ENCODE results near the gene SLTM.
"Not testable (repeated sequence)": the region's sequence is repeated elsewhere in the genome, so short reads cannot be mapped to it uniquely, and the experiment has no call there.

The SLTM gene

DNA sequence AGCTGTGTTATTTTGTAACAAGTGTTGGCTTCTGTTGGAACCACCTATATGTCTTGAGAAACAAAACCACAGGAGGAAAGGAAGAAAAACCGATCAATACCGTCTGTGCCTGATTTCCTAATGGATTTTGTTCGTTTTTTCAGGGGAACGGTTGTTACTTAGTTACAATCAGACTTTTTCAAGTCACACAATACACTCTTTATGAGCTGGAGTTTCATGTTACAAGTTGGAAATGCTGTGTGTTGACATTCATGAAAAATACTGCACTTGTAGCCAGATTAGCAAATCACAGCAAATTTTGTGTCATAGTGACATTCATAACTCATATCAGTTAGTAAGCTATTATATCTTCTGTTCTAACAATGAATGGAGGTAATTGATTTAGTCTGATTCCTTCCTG is 78.9 kb downstream of the SLTM start:
- Histone ChIP-seq H3K79me2 (ENCODE audit: low read length) (no peaks in the 10 kb centered on the region), H3K27me3 (ENCODE audit: low read depth, low read length) (no peaks in the 10 kb centered on the region), H3K9ac (ENCODE audit: low read length) (no peak overlapping the region), H3K9me3 (ENCODE audit: insufficient read depth, low read length) (no peaks in the 10 kb centered on the region), H3K4me2 (ENCODE audit: low read length) (no peak overlapping the region), H3K4me1 (ENCODE audit: low read length) (no peaks in the 10 kb centered on the region), H4K20me1 (ENCODE audit: insufficient read depth, low read length) (no peaks in the 10 kb centered on the region), H2AFZ (ENCODE audit: low read depth, low read length) (no peak overlapping the region), H3K4me3 (ENCODE audit: low read length) (no peak overlapping the region), H3K36me3 (replicated peaks; ENCODE audit: low read depth, low read length) (no peaks in the 10 kb centered on the region), H3K27ac (ENCODE audit: low read length) (no peak overlapping the region)
- no peak for TF ChIP-seq EZH2phosphoT487 (IDR thresholded peaks at IDR 0.05; ENCODE audit: low read depth)
- TF ChIP-seq, protein P1, sequence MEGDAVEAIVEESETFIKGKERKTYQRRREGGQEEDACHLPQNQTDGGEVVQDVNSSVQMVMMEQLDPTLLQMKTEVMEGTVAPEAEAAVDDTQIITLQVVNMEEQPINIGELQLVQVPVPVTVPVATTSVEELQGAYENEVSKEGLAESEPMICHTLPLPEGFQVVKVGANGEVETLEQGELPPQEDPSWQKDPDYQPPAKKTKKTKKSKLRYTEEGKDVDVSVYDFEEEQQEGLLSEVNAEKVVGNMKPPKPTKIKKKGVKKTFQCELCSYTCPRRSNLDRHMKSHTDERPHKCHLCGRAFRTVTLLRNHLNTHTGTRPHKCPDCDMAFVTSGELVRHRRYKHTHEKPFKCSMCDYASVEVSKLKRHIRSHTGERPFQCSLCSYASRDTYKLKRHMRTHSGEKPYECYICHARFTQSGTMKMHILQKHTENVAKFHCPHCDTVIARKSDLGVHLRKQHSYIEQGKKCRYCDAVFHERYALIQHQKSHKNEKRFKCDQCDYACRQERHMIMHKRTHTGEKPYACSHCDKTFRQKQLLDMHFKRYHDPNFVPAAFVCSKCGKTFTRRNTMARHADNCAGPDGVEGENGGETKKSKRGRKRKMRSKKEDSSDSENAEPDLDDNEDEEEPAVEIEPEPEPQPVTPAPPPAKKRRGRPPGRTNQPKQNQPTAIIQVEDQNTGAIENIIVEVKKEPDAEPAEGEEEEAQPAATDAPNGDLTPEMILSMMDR (IDR thresholded peaks at IDR 0.05; ENCODE audit: low read depth, low read length): no peak

DNA sequence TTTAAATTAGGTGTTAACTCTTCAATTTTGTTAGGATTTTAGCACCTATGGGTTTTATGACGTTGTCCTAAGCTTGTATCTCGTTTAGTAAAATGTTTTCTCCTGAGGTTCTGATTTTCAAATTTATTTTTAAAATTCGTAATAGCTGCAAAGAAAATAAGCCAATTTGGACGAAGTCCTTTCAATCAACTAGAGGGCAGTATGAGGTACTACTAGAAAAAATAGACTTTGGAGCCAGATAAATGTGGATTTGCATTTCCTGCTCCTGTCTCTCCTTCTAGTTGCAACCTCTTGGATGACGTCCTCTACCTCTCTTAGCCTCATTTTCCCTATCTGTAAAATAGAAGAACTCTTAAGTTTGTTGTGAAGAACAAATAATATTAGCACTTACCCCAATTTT is 81.1 kb downstream of the SLTM start:
- Histone ChIP-seq H3K9ac (ENCODE audit: low read length) (no peak overlapping the region), H3K36me3 (replicated peaks; ENCODE audit: low read depth, low read length) (no peaks in the 10 kb centered on the region), H3K4me3 (ENCODE audit: low read length) (no peak overlapping the region), H3K4me1 (ENCODE audit: low read length) (no peaks in the 10 kb centered on the region), H3K4me2 (ENCODE audit: low read length) (no peak overlapping the region), H2AFZ (ENCODE audit: low read depth, low read length) (no peak overlapping the region), H3K9me3 (ENCODE audit: insufficient read depth, low read length) (no peaks in the 10 kb centered on the region), H3K27ac (ENCODE audit: low read length) (no peak overlapping the region), H3K79me2 (ENCODE audit: low read length) (no peaks in the 10 kb centered on the region), H4K20me1 (ENCODE audit: insufficient read depth, low read length) (no peaks in the 10 kb centered on the region), H3K27me3 (ENCODE audit: low read depth, low read length) (no peaks in the 10 kb centered on the region)
- no peak for TF ChIP-seq EZH2phosphoT487 (IDR thresholded peaks at IDR 0.05; ENCODE audit: low read depth)
- TF ChIP-seq, protein P1 (IDR thresholded peaks at IDR 0.05; ENCODE audit: low read depth, low read length): 0 out of 2 replicates have a peak, but pooled peaks have one; percentile 5

DNA sequence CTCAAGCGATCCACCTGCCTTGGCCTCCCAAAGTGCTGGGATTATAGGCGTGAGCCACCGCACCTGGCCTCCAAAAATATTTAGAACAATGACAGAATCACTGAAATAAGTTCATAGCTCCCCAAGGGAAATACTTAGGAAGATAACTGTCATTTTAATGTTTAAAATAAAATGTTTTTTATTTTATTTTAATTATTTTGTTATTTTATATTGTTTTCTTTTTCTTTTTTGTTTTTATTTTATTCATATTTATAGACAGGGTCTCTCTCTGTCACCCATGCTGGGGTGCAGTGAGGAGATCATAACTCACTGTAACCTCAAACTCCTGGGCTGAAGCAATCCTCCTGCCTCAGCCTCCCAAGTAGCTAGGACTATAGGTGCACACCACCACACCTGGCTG is 82.3 kb downstream of the SLTM start:
- H3K4me2 ChIP-seq (ENCODE audit: low read length); H3K4me1 ChIP-seq (ENCODE audit: low read length); H3K9me3 ChIP-seq (ENCODE audit: insufficient read depth, low read length); H2AFZ ChIP-seq (ENCODE audit: low read depth, low read length); H3K9ac ChIP-seq (ENCODE audit: low read length); H3K27ac ChIP-seq (ENCODE audit: low read length); H3K4me3 ChIP-seq (ENCODE audit: low read length); H3K27me3 ChIP-seq (ENCODE audit: low read depth, low read length); H4K20me1 ChIP-seq (ENCODE audit: insufficient read depth, low read length); H3K79me2 ChIP-seq (ENCODE audit: low read length); H3K36me3 ChIP-seq (replicated peaks; ENCODE audit: low read depth, low read length): not testable (repeated sequence)

DNA sequence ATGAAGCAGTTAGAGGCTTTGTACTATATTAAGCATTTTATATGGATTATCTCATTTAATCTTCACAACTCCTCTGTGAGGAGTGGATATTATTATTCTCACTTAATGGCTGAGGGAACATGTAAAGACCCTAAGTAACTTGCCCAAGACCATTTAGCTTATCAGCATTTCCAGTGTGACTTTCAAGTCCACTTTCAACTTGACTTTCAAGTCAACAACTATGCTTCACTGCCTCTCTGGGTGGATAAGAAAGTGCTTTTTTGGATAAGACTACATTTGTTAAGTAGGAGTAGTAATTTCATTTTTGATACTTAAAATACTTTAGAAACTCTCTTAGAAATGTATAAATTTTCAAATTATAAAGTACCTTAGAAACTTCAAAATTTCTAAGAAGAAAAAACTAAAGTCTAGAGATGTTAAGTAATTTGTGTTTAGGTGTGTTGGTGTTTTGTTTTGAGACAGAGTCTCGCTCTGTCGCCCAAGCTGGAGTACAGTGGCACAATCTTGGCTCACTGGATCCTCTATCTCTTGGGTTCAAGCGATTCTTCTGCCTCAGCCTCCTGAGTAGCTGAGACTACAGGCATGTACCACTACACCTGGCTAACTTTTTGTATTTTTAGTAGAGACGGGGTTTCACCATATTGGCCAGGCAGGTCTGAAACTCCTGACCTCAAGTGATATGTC is 90.6 kb downstream of the SLTM start:
- no peak for TF ChIP-seq EZH2phosphoT487 (IDR thresholded peaks at IDR 0.05; ENCODE audit: low read depth)
- TF ChIP-seq, protein P1 (IDR thresholded peaks at IDR 0.05; ENCODE audit: low read depth, low read length): no peak
- no peak overlapping the region for H3K4me3 ChIP-seq (ENCODE audit: low read length)
- peak overlapping the region; percentile 6; the same call in 1 of the 2 replicates for H3K4me2 ChIP-seq (ENCODE audit: low read length)

More for the DNA sequence above, 90.6 kb downstream of the SLTM start:
- Histone ChIP-seq H4K20me1 (ENCODE audit: insufficient read depth, low read length) (no peaks in the 10 kb centered on the region), H3K4me1 (ENCODE audit: low read length) (peaks cover 15% of the 10 kb centered on the region), H3K27me3 (ENCODE audit: low read depth, low read length) (no peaks in the 10 kb centered on the region), H3K9ac (ENCODE audit: low read length) (no peak overlapping the region), H3K27ac (ENCODE audit: low read length) (no peak overlapping the region), H3K36me3 (replicated peaks; ENCODE audit: low read depth, low read length) (no peaks in the 10 kb centered on the region), H2AFZ (ENCODE audit: low read depth, low read length) (no peak overlapping the region), H3K79me2 (ENCODE audit: low read length) (no peaks in the 10 kb centered on the region), H3K9me3 (ENCODE audit: insufficient read depth, low read length) (no peaks in the 10 kb centered on the region)
